HG02763 (cell line): Measurements from ENCODE around the gene GNA12.

Source experiments
- ATAC-seq: cut with Tn5 transposase; IDR thresholded peaks from one replicate; pipeline ENCODE4 v1.9.1; 2021; ENCODE audit warnings: mild to moderate bottlenecking, moderate library complexity; ENCODE audit not compliant: unreplicated experiment

GNA12 gene

GRCh38 chr7:2844153-2845033, at the start of gene GNA12:
TSS of gene GNA12 (minus strand) at chr7:2844308. CDS start at chr7:2844161, 147 bp downstream.
- ATAC-seq, result peak; percentile 96

GRCh38 chr7:2893411-2893861, 49.3 kb upstream of the GNA12 start:
- no peak for ATAC-seq

- ATAC-seq, result no peak
Observed at GRCh38 chr7:2892549-2892948, 48.4 kb upstream of the GNA12 start.

GRCh38 chr7:2887816-2888215, 43.7 kb upstream of the GNA12 start:
- no peak for ATAC-seq

- no peak for ATAC-seq
Observed at GRCh38 chr7:2886900-2887299, 42.8 kb upstream of the GNA12 start.

- ATAC-seq, result no peak
Observed at GRCh38 chr7:2886391-2886790, 42.3 kb upstream of the GNA12 start.

GRCh38 chr7:2884161-2884560, 40.1 kb upstream of the GNA12 start:
- ATAC-seq, result no peak

GRCh38 chr7:2883101-2883500, 39.0 kb upstream of the GNA12 start:
- no peak for ATAC-seq

- ATAC-seq, result no peak
Observed at GRCh38 chr7:2882111-2882510, 38.0 kb upstream of the GNA12 start.

- ATAC-seq, result no peak
Observed at GRCh38 chr7:2880874-2881533, 36.9 kb upstream of the GNA12 start.

- no peak for ATAC-seq
Observed at GRCh38 chr7:2880051-2880450, 35.9 kb upstream of the GNA12 start.

GRCh38 chr7:2879354-2879753, 35.2 kb upstream of the GNA12 start:
- no peak for ATAC-seq

- ATAC-seq, result no peak
Observed at GRCh38 chr7:2878306-2878705, 34.2 kb upstream of the GNA12 start.

GRCh38 chr7:2876031-2876731, 32.1 kb upstream of the GNA12 start:
- no peak for ATAC-seq

GRCh38 chr7:2873686-2874551, 29.8 kb upstream of the GNA12 start:
- ATAC-seq, result no peak

- ATAC-seq, result no peak
Observed at GRCh38 chr7:2873146-2873545, 29.0 kb upstream of the GNA12 start.

- ATAC-seq, result no peak
Observed at GRCh38 chr7:2872296-2872874, 28.3 kb upstream of the GNA12 start.

- no peak for ATAC-seq
Observed at GRCh38 chr7:2870471-2870931, 26.4 kb upstream of the GNA12 start.

GRCh38 chr7:2869981-2870380, 25.9 kb upstream of the GNA12 start:
- no peak for ATAC-seq

GRCh38 chr7:2866601-2867000, 22.5 kb upstream of the GNA12 start:
- ATAC-seq, result no peak
